ENCODE measurements around the gene KLC1.

- TF ChIP-seq POLR2A (IDR thresholded peaks at IDR 0.05) (no peak), CTCF (IDR thresholded peaks at IDR 0.05) (no peak), EP300 (IDR thresholded peaks at IDR 0.05; ENCODE audit: low read depth) (no peak)
Observed at GRCh38 chr14:103731481-103731880, 102.5 kb downstream of the KLC1 start.

Data from transverse colon (tissue), 3 donors.